ENCODE measurements around the gene ETF1.
A peak's percentile ranks its signal among the peaks of the same experiment; 100 is the strongest.

The ETF1 gene

DNA sequence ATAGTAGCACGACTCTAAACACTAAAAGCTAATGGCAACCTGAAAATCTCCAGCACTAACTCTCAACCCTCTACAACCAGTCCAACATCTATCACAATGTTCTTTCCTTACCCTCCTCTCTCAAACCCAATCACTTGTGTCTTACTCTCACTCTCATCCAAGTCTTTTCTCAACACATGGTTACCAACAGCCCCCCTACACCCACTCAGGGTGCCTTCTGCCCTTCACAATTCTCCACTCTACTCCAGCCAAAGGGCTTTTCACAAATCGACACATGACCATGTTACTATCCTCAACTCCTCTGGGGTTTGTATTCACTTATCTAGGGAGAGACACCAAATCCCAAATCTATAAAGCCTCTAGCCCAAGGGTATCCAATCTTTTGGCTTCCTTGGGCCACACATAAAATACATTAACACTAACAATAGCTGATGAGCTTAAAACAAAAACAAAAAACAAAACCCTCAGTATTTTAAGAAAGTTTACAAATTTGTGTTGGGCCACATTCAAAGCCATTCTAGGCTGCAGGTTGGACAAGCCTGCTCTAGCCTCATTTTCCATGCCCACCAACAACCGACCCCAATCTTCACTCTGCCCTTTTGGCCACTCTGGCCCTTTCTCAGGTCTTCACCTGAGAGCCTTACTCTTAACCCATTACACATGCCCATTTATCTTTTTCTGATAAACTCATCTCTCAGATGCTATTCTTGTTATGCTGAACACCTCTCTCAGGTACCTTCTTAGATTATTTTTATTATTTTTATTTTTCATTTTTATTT is 20.5 kb upstream of the ETF1 start:
- no peak for TF ChIP-seq ZFX (IDR thresholded peaks at IDR 0.05; ENCODE audit: borderline replicate concordance)
- TF ChIP-seq, protein P1, sequence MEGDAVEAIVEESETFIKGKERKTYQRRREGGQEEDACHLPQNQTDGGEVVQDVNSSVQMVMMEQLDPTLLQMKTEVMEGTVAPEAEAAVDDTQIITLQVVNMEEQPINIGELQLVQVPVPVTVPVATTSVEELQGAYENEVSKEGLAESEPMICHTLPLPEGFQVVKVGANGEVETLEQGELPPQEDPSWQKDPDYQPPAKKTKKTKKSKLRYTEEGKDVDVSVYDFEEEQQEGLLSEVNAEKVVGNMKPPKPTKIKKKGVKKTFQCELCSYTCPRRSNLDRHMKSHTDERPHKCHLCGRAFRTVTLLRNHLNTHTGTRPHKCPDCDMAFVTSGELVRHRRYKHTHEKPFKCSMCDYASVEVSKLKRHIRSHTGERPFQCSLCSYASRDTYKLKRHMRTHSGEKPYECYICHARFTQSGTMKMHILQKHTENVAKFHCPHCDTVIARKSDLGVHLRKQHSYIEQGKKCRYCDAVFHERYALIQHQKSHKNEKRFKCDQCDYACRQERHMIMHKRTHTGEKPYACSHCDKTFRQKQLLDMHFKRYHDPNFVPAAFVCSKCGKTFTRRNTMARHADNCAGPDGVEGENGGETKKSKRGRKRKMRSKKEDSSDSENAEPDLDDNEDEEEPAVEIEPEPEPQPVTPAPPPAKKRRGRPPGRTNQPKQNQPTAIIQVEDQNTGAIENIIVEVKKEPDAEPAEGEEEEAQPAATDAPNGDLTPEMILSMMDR (IDR thresholded peaks at IDR 0.05) = no peak
- no peak overlapping the region for H3K27ac ChIP-seq

DNA sequence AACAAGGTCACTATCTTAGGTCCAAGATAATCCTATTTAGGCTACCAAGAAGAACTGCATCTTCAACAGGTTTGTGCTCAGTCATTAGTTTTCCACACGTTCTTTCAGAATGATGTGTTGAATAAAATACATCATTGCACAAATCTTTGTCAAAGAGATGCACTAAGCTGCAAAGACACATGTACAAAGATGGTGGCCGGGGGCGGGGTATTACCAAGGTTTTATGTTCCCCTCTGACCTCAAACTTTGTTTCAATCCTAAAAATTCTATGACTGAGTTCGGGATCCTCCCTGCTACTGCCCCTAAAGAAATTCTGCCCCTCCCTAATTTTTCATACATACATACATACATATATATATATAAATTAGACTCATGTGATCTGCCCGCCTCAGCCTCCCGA is 17.9 kb upstream of the ETF1 start:
- TF ChIP-seq ZFX (IDR thresholded peaks at IDR 0.05; ENCODE audit: borderline replicate concordance) = no peak
- TF ChIP-seq, protein P1 (IDR thresholded peaks at IDR 0.05) = no peak

DNA sequence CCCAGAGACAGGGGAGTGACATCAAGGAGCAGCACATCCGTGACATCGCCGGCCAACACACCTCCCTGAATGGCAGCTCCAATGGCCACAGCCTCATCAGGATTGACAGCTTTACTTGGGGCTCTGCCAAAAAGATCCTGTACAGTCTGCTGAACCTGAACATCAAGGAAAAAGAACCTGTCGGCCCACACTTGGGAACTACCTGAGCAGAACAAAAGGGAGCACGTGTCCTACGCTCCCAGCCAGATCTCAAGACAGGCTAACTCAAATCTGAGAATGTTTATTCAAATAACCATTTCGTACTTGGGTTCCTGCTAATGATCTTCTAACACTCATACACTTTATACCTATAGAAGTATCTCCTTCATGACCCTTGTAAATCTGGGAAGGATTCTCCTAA is 16.9 kb upstream of the ETF1 start:
- TF ChIP-seq, protein P1 (IDR thresholded peaks at IDR 0.05) = no peak
- no peak for TF ChIP-seq ZFX (IDR thresholded peaks at IDR 0.05; ENCODE audit: borderline replicate concordance)
- peak overlapping the region; percentile 53 for H3K27ac ChIP-seq

More for the DNA sequence above, 17.9 kb upstream of the ETF1 start:
- H3K27ac ChIP-seq = peak overlapping the region; percentile 53

DNA sequence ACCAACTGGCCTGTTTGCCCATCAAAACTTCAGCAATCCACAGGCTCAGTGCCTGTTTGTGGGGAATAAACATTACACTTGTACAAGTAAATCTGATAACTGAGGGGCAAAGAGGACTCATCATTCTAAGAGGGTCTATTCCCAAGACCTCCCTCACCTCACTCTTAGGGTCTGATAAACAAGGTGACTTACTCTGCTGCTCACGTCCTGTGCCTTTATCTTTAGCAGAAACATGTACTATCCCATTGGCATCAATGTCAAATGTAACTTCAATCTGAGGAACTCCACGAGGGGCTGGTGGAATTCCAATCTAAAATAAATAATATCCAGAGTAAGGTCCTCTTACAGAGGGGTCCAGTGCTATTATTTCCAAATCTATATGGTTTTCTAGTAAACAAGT is 14.6 kb upstream of the ETF1 start:
- TF ChIP-seq, protein P1 (IDR thresholded peaks at IDR 0.05) = no peak
- TF ChIP-seq ZFX (IDR thresholded peaks at IDR 0.05; ENCODE audit: borderline replicate concordance) = no peak
- H3K27ac ChIP-seq = no peak overlapping the region

DNA sequence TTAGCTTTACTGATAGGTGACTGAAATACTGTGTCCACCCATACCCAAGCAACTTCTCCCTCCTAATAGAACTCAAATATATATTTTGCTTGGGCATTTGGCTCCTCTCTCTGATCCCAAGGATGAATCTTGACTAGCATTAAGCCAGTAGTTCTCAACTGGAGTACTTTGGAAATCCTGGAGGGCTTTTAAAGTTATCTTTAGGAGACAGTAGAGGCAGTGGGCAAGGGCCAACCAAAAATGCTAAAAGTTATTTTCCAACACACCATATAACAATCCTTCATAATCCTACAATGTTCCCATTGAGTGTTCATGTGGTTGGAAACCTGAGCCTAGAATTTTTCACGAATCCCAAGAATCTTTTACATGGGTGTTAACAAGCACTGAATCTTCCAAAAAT is 11.1 kb upstream of the ETF1 start:
- peak overlapping the region; percentile 23; the same call in 1 of the 2 replicates for H3K27ac ChIP-seq
- TF ChIP-seq, protein P1 (IDR thresholded peaks at IDR 0.05) = no peak
- TF ChIP-seq ZFX (IDR thresholded peaks at IDR 0.05; ENCODE audit: borderline replicate concordance) = no peak

DNA sequence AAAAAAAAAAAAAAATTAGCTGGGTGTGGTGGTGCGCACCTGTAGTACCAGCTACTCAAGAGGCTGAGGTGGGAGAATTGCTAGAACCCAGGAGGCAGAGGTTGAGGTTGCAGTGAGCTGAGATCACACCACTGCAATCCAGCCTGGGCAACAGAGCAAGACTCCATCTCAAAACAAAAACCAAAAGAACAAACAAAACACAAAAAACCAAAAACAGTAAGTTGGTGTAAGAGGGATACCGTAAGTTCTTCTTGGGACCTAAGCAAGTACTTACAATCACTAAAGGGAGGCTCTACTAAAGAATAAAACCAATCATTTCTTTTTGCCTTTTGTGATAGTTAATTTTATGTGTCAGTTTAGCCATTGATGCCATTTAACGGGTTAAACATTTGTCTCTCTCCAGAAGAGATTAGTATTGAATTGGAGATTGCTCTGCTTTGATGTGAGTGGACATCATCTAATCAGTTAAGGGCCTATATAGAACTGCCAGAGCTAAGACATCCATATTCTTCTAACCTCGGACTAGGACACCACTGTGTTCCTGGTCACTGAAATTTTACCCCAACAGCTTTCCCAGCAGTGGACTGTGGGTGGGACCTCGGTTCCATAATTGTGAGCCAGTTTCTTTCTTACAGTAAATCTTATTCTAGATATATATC is 10.5 kb upstream of the ETF1 start:
- TF ChIP-seq, protein P1 (IDR thresholded peaks at IDR 0.05) = no peak
- no peak for TF ChIP-seq ZFX (IDR thresholded peaks at IDR 0.05; ENCODE audit: borderline replicate concordance)
- H3K27ac ChIP-seq = peak overlapping the region; percentile 23; the same call in 1 of the 2 replicates

DNA sequence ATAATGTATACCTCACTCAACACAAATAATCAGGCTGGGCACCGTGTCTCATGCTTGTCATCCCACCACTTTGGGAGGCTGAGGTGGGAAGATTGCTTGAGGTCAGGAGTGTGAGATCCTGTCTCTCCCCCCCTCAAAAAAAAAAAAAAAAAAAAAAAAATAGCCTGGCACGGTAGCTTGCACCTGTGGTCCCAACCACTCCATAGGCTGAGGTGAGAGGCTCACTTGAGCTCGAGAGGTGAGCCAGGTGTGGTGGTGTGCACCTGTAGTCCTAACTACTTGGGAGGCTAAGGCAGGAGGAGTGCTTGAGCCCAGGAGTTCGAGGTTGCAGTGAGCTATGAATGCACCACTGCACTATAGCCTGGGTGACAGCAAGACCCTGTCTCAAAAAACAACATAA is 9.6 kb upstream of the ETF1 start:
- TF ChIP-seq, protein P1 (IDR thresholded peaks at IDR 0.05) = no peak
- no peak for TF ChIP-seq ZFX (IDR thresholded peaks at IDR 0.05; ENCODE audit: borderline replicate concordance)
- peak overlapping the region; percentile 32; the same call in 1 of the 2 replicates for H3K27ac ChIP-seq

Data from 22Rv1 (cell line).